IPS DF 6.9 (cell line): ENCODE measurements around the gene SGCA.

Experiments used
- DNase-seq: peaks from one replicate; pipeline ENCODE4 v3.0.0-alpha.2; 2013; ENCODE audit warnings: low read depth, low spot score
- H3K27ac ChIP-seq: one replicate; pipeline ENCODE4 v1.5.1; 2013; ENCODE audit warnings: low read length, control low read depth
- H3K27me3 ChIP-seq: 2 replicates; pipeline ENCODE4 v1.6.1; 2013; ENCODE audit warnings: mild to moderate bottlenecking, low read length; ENCODE audit not compliant: control insufficient read depth, insufficient read depth
- H3K36me3 ChIP-seq: 2 replicates; pipeline ENCODE4 v1.6.1; 2013; ENCODE audit warnings: low read length; ENCODE audit not compliant: control insufficient read depth, insufficient read depth
- H3K4me1 ChIP-seq: 2 replicates; pipeline ENCODE4 v1.6.1; 2013; ENCODE audit warnings: low read length; ENCODE audit not compliant: control insufficient read depth, insufficient read depth
- H3K4me3 ChIP-seq: 2 replicates; pipeline ENCODE4 v1.5.1; 2013; ENCODE audit warnings: mild to moderate bottlenecking, low read length
- H3K9me3 ChIP-seq: 2 replicates; pipeline ENCODE4 v1.6.1; 2013; ENCODE audit warnings: low read length, inconsistent platforms; ENCODE audit not compliant: control insufficient read depth, insufficient read depth
- WGBS: extraction: QIAGEN DNeasy Blood & Tissue Kit; methylation state at CpG from one replicate; pipeline ENCODE4 v1.1.7; 2013; ENCODE audit warnings: mixed read lengths, missing lambda C conversion rate; ENCODE audit not compliant: insufficient read length, insufficient coverage; 5-methylcytosine and 5-hydroxymethylcytosine counted together

Gene SGCA

DNA sequence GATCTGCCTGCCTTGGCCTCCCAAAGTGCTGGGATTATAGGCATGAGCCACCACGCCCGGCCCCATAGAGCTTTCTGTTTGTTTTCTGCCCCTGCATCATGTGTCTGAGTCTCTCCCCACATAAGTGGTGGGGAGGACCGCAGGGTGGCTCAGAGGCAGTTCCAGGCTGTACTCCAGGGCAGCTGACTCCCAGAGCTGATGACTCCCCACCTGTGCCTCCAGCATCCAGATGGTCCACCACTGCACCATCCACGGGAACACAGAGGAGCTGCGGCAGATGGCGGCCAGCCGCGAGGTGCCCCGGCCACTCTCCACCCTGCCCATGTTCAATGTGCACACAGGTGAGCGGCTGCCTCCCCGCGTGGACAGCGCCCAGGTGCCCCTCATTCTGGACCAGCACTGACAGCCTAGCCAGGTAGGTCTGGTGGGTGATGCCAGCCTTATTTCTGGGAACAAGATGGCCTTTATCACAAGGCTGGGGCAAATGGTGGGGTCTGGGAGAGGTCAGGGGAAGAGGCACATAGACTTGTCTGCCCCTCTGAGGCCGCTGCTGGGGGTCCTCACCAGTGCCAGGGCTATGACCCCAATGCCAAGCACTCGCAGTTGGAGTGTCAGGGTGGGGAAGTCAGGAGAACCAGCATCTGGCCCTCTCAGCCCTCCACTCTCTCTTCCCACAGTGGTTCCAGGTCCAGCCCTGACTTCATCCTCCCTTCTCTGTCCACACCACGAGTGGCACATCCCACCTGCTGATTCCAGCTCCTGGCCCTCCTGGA is 9.4 kb downstream of the SGCA start:
- H3K4me1 ChIP-seq, result 0 out of 2 replicates have a peak, but pooled peaks cover 4% of the 10 kb centered on the region
- H3K36me3 ChIP-seq, result no peaks in the 10 kb centered on the region
- no peak overlapping the region for H3K4me3 ChIP-seq
- H3K27ac ChIP-seq, result no peak overlapping the region
- DNase-seq, result no peak
- WGBS, result no CpG with 5 or more reads among the region's 16 CpGs
- no peaks in the 10 kb centered on the region for H3K27me3 ChIP-seq
- no peaks in the 10 kb centered on the region for H3K9me3 ChIP-seq

- H3K4me3 ChIP-seq, result no peak overlapping the region
- H3K4me1 ChIP-seq, result peaks cover 4% of the 10 kb centered on the region; the same call in 1 of the 2 replicates
- H3K9me3 ChIP-seq, result no peaks in the 10 kb centered on the region
- no CpG with 5 or more reads among the region's 20 CpGs for WGBS
- no peak overlapping the region for H3K27ac ChIP-seq
- no peaks in the 10 kb centered on the region for H3K36me3 ChIP-seq
- H3K27me3 ChIP-seq, result no peaks in the 10 kb centered on the region
- DNase-seq, result no peak
These were observed 11.0 kb downstream of the SGCA start for GRCh38 chr17:50176559-50177357.

DNA sequence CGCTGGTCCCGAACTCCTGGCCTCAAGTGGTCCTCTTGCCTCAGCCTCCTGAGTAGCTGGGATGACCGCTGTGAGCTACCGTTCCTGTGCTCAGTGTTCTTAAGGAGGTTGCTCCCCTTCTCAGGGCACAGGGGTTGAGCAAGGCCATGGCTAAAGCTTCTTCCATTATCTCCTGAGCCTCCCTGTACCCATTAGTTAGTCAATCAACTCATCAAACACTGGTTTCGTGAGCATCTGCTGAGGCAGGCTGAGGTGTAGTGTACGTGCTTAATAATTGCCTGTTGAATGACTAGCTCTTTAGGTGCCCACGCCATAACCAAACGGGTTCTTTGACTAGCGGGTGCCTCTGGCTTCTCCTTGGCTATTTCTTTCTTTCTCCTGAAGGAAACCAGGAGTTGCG is 11.7 kb downstream of the SGCA start:
- no peak for DNase-seq
- H3K4me1 ChIP-seq, result peaks cover 4% of the 10 kb centered on the region; the same call in 1 of the 2 replicates
- no peaks in the 10 kb centered on the region for H3K36me3 ChIP-seq
- H3K27me3 ChIP-seq, result no peaks in the 10 kb centered on the region
- WGBS, result no CpG with 5 or more reads among the region's 10 CpGs
- no peak overlapping the region for H3K4me3 ChIP-seq
- H3K9me3 ChIP-seq, result no peaks in the 10 kb centered on the region
- H3K27ac ChIP-seq, result no peak overlapping the region

DNA sequence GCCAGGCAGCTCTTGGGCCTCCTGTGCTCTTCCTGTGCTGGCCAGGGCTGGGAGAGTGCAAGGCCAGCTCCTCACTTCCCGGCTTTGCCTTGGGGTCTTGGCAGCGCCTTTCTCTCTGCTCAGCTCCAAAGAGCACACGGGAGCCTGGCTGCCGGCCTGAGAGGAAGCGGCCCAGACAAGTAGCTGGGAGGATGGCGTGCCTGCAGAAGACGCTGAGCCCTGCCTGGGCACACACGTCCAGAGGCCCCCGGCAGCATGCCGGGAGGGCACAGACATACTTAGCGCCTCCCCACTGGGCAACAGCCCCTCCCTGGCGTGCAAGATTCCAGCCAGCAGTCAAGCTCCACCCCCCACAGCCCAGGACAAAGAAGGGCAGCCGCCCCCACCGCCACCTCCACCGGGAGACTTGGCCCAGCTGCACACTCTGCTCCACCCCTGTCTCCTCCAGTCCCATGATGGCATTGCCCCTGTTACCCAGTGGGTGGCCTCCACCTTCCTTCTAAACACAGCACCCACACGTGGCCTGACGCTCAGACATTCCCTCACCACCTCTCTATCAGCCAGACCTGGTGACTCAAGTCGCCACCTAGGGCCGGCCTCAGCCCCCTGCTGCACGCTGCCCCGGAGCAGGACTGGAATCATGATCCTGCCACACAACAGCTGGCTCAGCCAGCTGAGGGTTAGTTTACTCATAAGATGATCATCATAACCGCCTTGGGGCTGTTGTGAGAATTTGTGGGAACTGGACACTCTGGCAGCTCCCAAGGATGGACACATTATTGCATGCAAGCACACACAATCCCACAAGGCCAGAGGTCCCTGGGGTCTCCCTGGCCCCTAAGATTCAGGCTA is 12.4 kb downstream of the SGCA start:
- whole genome bisulfite sequencing, result no CpG with 5 or more reads among the region's 22 CpGs
- Histone ChIP-seq H3K9me3 (no peaks in the 10 kb centered on the region), H3K4me3 (peak overlapping the region; percentile 4; the same call in 1 of the 2 replicates), H3K27ac (no peak overlapping the region), H3K27me3 (no peaks in the 10 kb centered on the region), H3K36me3 (no peaks in the 10 kb centered on the region), H3K4me1 (peaks cover 4% of the 10 kb centered on the region; the same call in 1 of the 2 replicates)
- DNase-seq, result no peak

GRCh38 chr17:50180111-50180510 is 14.3 kb downstream of the SGCA start:
- peaks cover 5% of the 10 kb centered on the region; the same call in 1 of the 2 replicates for H3K4me1 ChIP-seq

DNA sequence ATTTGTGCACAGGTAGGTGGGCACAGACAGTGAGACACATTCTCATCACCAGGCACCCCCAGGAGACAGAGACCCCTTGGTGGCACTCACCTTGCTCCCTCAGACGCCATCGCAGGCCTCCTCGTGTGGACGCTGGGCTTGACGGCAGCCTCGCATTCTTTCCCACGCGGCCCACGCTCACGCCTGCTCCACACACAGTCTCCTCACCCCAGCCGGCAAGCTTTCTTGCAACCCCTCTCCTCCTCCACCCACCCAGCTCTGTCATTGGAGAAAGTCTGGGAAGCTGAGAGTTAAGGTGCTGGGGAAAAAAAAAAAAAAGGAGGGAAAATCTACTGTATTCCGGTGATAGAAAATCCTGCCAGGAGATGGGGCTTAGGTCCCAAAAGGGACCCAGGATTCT is 14.8 kb downstream of the SGCA start:
- no peaks in the 10 kb centered on the region for H3K9me3 ChIP-seq
- WGBS, result no CpG with 5 or more reads among the region's 12 CpGs
- no peak overlapping the region for H3K4me3 ChIP-seq
- no peaks in the 10 kb centered on the region for H3K27me3 ChIP-seq
- H3K4me1 ChIP-seq, result peaks cover 5% of the 10 kb centered on the region; the same call in 1 of the 2 replicates
- no peak overlapping the region for H3K27ac ChIP-seq
- H3K36me3 ChIP-seq, result peaks cover 5% of the 10 kb centered on the region; the same call in 1 of the 2 replicates
- DNase-seq, result no peak

More at GRCh38 chr17:50180111-50180510, 14.3 kb downstream of the SGCA start:
- Histone ChIP-seq H3K36me3 (0 out of 2 replicates have a peak, but pooled peaks cover 2% of the 10 kb centered on the region), H3K27me3 (no peaks in the 10 kb centered on the region), H3K27ac (no peak overlapping the region), H3K9me3 (no peaks in the 10 kb centered on the region), H3K4me3 (no peak overlapping the region)
- WGBS, result no CpG with 5 or more reads among the region's 4 CpGs
- DNase-seq, result no peak

DNA sequence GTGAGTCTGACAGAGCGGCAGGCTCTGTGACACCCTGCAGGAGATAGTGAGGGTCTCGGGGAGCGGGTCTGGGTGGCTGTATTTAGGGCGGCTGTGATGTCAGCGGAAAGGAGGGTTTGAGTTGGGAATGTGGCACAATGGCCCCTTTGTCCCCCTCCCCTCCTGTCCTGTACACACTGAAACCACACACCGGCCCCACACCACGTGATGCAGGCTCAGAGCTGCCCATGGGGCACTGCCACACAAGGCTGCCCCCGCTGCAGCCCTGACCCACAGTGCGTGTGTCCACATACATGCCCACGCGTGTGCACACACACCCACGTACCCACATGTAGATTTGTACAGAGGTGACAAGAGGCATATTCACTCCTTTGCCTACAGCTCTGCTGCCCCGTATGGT is 15.3 kb downstream of the SGCA start:
- Histone ChIP-seq H3K27me3 (no peaks in the 10 kb centered on the region), H3K36me3 (peaks cover 10% of the 10 kb centered on the region; the same call in 1 of the 2 replicates), H3K4me1 (peaks cover 5% of the 10 kb centered on the region; the same call in 1 of the 2 replicates), H3K27ac (no peak overlapping the region), H3K9me3 (no peaks in the 10 kb centered on the region), H3K4me3 (no peak overlapping the region)
- no peak for DNase-seq
- no CpG with 5 or more reads among the region's 13 CpGs for WGBS

DNA sequence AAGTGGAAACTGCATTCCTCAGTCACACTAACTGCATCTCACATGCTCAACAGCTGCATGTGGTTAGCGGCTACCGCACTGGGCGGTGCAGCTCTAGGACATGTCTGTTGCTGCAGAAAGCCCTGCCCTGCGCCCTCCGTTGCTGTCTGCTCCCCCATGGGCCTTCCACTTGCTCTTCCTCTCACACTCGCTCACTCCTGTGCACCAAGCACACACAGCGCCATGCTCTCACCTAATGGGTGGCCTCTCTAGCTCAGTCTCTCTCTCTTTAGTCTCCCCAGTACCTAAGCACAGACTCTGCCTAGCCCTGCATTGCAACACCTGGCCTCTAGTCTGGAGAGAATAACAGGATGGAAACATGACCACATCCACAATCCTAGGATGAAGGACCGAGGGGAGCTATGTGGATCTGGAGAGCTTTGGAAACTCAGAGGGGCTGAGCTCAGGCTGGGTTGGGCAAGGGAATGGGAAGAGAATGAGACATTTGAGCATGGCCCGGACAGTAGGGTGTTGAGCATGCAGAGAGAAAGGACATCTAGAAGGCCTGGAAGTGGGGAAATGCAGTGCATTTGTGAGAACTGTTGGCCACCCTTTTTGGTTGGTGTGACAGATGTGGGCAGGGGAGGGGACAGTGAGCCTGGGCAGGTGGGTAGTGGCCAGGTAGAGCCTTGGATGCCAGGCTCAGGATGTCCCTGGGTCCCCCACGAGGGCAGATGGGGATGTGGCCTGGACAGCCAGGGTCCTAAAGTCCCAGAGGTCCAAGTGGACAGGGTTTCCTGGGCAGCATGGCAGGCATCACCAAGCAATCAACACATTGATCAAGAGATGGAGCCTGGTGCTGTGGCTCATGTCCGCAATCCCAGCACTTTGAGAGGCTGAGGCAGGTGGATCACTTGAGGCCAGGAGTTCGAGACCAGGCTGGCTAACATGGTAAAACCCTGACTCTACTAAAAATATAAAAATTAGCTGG is 16.1 kb downstream of the SGCA start:
- WGBS, result no CpG with 5 or more reads among the region's 12 CpGs
- no peaks in the 10 kb centered on the region for H3K27me3 ChIP-seq
- H3K36me3 ChIP-seq, result peaks cover 15% of the 10 kb centered on the region; the same call in 1 of the 2 replicates
- H3K4me1 ChIP-seq, result peaks cover 5% of the 10 kb centered on the region; the same call in 1 of the 2 replicates
- H3K27ac ChIP-seq, result no peak overlapping the region
- no peak overlapping the region for H3K4me3 ChIP-seq
- no peak for DNase-seq
- H3K9me3 ChIP-seq, result no peaks in the 10 kb centered on the region

GRCh38 chr17:50182783-50183420 is 17.1 kb downstream of the SGCA start:
- Histone ChIP-seq H3K9me3 (no peaks in the 10 kb centered on the region), H3K4me3 (no peak overlapping the region), H3K27me3 (no peaks in the 10 kb centered on the region), H3K4me1 (peaks cover 1% of the 10 kb centered on the region; the same call in 1 of the 2 replicates), H3K27ac (no peak overlapping the region), H3K36me3 (peaks cover 22% of the 10 kb centered on the region; the same call in 1 of the 2 replicates)
- no peak for DNase-seq
- no CpG with 5 or more reads among the region's 18 CpGs for WGBS
